Measurements from ENCODE around the gene EMSY.

DNA sequence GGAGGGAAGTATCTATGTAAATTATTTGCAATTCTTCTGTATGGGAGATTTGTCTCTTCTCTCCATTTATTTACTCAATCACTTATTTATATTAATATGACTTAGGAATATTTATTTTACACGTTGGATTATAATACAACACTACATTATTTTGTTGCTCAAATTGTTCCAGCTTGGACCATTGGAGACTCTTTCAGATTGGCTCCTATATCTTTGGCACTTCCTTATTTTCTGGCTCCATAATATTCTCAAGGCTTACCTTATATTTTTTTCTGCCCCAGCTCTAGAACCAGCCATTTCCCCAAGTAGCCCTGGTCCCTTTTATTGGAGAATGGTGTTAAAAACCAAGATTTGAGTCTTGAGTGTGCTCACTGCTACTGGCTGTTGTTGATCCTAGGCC is 123.8 kb downstream of the EMSY start:
- TF ChIP-seq POLR2AphosphoS5 (IDR thresholded peaks at IDR 0.05) (no peak), POLR2A (IDR thresholded peaks at IDR 0.05) (no peak), EP300 (IDR thresholded peaks at IDR 0.05) (no peak)
- TF ChIP-seq, protein P1, sequence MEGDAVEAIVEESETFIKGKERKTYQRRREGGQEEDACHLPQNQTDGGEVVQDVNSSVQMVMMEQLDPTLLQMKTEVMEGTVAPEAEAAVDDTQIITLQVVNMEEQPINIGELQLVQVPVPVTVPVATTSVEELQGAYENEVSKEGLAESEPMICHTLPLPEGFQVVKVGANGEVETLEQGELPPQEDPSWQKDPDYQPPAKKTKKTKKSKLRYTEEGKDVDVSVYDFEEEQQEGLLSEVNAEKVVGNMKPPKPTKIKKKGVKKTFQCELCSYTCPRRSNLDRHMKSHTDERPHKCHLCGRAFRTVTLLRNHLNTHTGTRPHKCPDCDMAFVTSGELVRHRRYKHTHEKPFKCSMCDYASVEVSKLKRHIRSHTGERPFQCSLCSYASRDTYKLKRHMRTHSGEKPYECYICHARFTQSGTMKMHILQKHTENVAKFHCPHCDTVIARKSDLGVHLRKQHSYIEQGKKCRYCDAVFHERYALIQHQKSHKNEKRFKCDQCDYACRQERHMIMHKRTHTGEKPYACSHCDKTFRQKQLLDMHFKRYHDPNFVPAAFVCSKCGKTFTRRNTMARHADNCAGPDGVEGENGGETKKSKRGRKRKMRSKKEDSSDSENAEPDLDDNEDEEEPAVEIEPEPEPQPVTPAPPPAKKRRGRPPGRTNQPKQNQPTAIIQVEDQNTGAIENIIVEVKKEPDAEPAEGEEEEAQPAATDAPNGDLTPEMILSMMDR (IDR thresholded peaks at IDR 0.05): no peak
